WI38 (cell line): ENCODE data around the gene GPR107.

Experiments used
- H3K4me3 ChIP-seq: 2 replicates; pipeline ENCODE4 v1.5.1; 2011; ENCODE audit warnings: low read depth, mild to moderate bottlenecking, control low read depth, low read length
- CTCF ChIP-seq: IDR thresholded peaks from 2 replicates; pipeline ENCODE4 v1.5.1; 2012; ENCODE audit warnings: low read depth, mild to moderate bottlenecking, control low read depth, low read length

Gene GPR107

GRCh38 chr9:130150779-130151382 is 97.2 kb downstream of the GPR107 start:
- no peak for TF ChIP-seq CTCF
- H3K4me3 ChIP-seq, result no peak overlapping the region

GRCh38 chr9:130154816-130155215 is 101.1 kb downstream of the GPR107 start:
- TF ChIP-seq CTCF, result no peak
- no peak overlapping the region for H3K4me3 ChIP-seq

GRCh38 chr9:130155647-130156046 is 101.9 kb downstream of the GPR107 start:
- no peak overlapping the region for H3K4me3 ChIP-seq
- no peak for TF ChIP-seq CTCF

GRCh38 chr9:130156672-130157071 is 103.0 kb downstream of the GPR107 start:
- H3K4me3 ChIP-seq, result no peak overlapping the region
- no peak for TF ChIP-seq CTCF

GRCh38 chr9:130157079-130157478 is 103.4 kb downstream of the GPR107 start:
- no peak overlapping the region for H3K4me3 ChIP-seq
- TF ChIP-seq CTCF, result no peak

- H3K4me3 ChIP-seq, result no peak overlapping the region
- no peak for TF ChIP-seq CTCF
Measured at GRCh38 chr9:130158001-130158400, 104.3 kb downstream of the GPR107 start.

- no peak for TF ChIP-seq CTCF
- no peak overlapping the region for H3K4me3 ChIP-seq
Measured at GRCh38 chr9:130159057-130159456, 105.4 kb downstream of the GPR107 start.
